Endodermal cell (in vitro differentiated cells): ENCODE results near the gene SYNRG. TPM values are rescaled to one million over a fixed set of nuclear protein-coding genes. Genes with fewer than 3 reads are reported as not detected.

Source experiments
- DNase-seq: peaks from one replicate; pipeline ENCODE4 v3.0.0-alpha.2; 2017
- H3K27ac ChIP-seq: 2 replicates; pipeline ENCODE4 v1.5.1; 2013; ENCODE audit warnings: mild to moderate bottlenecking, low read depth, low read length, moderate library complexity
- H3K27me3 ChIP-seq: 2 replicates; pipeline ENCODE4 v1.6.1; 2013; ENCODE audit warnings: mild to moderate bottlenecking, low read length, moderate library complexity; ENCODE audit not compliant: insufficient read depth, control insufficient read depth, poor library complexity, severe bottlenecking
- H3K36me3 ChIP-seq: 2 replicates; pipeline ENCODE4 v1.7.0; 2013; ENCODE audit warnings: mild to moderate bottlenecking, low read length, moderate library complexity; ENCODE audit not compliant: control insufficient read depth, insufficient read depth
- H3K4me1 ChIP-seq: one replicate; pipeline ENCODE4 v1.7.0; 2013; ENCODE audit warnings: low read length; ENCODE audit not compliant: control insufficient read depth, insufficient read depth
- H3K4me3 ChIP-seq: 2 replicates; pipeline ENCODE4 v1.5.1; 2013; ENCODE audit warnings: mild to moderate bottlenecking, low read length, moderate library complexity
- H3K9ac ChIP-seq: 2 replicates; pipeline ENCODE4 v1.6.1; 2013; ENCODE audit warnings: mild to moderate bottlenecking, low read length, moderate library complexity; ENCODE audit not compliant: poor library complexity, severe bottlenecking; ENCODE audit errors: extremely low read depth
- H3K9me3 ChIP-seq: 2 replicates; pipeline ENCODE4 v1.6.1; 2013; ENCODE audit warnings: mild to moderate bottlenecking, low read length, moderate library complexity; ENCODE audit not compliant: control insufficient read depth
- H3K27ac Mint-ChIP-seq: 2 replicates; pipeline ENCODE4 v1.8.0; 2020; ENCODE audit warnings: mixed read lengths
- H3K27me3 Mint-ChIP-seq: 2 replicates; pipeline ENCODE4 v1.8.0; 2021; ENCODE audit warnings: mild to moderate bottlenecking, mixed read lengths; ENCODE audit not compliant: insufficient read depth
- H3K36me3 Mint-ChIP-seq: 2 replicates; pipeline ENCODE4 v1.8.0; 2020; ENCODE audit warnings: low read depth, mixed read lengths
- H3K4me1 Mint-ChIP-seq: 2 replicates; pipeline ENCODE4 v1.8.0; 2020; ENCODE audit warnings: mixed read lengths
- H3K4me3 Mint-ChIP-seq: 2 replicates; pipeline ENCODE4 v1.8.0; 2020; ENCODE audit warnings: mild to moderate bottlenecking, moderate library complexity, mixed read lengths
- H3K9me3 Mint-ChIP-seq: 2 replicates; pipeline ENCODE4 v1.8.0; 2020; ENCODE audit warnings: mild to moderate bottlenecking, mixed read lengths
- WGBS, 2 experiments: methylation state at CpG; one replicate each; pipeline versions ENCODE4 v1.1.5 to v1.1.7; 2013; ENCODE audit warnings: missing lambda C conversion rate in 2 of 2, mixed read lengths in 1 of 2; ENCODE audit not compliant: insufficient coverage in 1 of 2, insufficient read length in 1 of 2; 5-methylcytosine and 5-hydroxymethylcytosine counted together
- total RNA-seq, 2 donors: library from RNA; stranded (reverse); fragmentation: NEBNext Ultra II Directional in 1 of 2; extraction: Animal tissue kit (Norgen Biotek cat#: 25700) in 1 of 2; gene quantifications; 2 replicates in 1 of 2; 3 replicates in 1 of 2; pipeline ENCODE4 v1.2.1, GENCODE V29; 2021
- TF ChIP-seq, protein P1 (sequence below): fragments of 200-600 bp; sonication (generic); conservative IDR thresholded peaks from 2 replicates; pipeline ENCODE4 v1.5.0; 2021; ENCODE audit warnings: antibody characterized with exemption, mild to moderate bottlenecking

Gene SYNRG
- total RNA-seq, 2 donors from 2014 or later: 47.2 to 52.4 TPM

DNA sequence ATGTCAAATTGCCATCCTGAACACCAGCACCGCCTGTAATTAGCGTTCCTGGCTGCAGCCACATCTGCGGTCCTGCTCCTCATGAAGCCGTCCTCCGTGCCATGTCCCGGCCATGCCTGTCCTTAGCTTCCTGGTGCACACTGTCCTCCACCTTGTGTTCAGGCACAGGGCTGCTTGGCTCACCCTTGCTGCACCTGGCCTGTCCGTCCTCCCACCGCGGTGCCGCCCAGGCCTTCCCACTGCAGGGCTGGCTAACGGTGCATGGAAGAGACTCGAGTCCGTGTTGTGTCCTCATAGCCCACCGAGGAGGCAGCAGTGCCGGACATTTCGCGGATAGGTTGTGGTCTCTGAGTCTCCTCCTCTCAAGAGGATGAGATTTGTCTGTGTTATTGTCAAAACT, 99.2 kb downstream of the SYNRG start:
- Mint-ChIP-seq H3K9me3 (no peaks in the 10 kb centered on the region), H3K27ac (no peak overlapping the region), H3K4me1 (peaks cover 16% of the 10 kb centered on the region), H3K27me3 (no peaks in the 10 kb centered on the region), H3K36me3 (peaks cover 31% of the 10 kb centered on the region), H3K4me3 (no peak overlapping the region)
- Histone ChIP-seq H3K27ac (no peak overlapping the region), H3K36me3 (peaks cover 37% of the 10 kb centered on the region), H3K4me1 (peaks cover 9% of the 10 kb centered on the region), H3K27me3 (no peaks in the 10 kb centered on the region), H3K9me3 (no peaks in the 10 kb centered on the region), H3K9ac (no peak overlapping the region), H3K4me3 (no peak overlapping the region)
- TF ChIP-seq, protein P1, sequence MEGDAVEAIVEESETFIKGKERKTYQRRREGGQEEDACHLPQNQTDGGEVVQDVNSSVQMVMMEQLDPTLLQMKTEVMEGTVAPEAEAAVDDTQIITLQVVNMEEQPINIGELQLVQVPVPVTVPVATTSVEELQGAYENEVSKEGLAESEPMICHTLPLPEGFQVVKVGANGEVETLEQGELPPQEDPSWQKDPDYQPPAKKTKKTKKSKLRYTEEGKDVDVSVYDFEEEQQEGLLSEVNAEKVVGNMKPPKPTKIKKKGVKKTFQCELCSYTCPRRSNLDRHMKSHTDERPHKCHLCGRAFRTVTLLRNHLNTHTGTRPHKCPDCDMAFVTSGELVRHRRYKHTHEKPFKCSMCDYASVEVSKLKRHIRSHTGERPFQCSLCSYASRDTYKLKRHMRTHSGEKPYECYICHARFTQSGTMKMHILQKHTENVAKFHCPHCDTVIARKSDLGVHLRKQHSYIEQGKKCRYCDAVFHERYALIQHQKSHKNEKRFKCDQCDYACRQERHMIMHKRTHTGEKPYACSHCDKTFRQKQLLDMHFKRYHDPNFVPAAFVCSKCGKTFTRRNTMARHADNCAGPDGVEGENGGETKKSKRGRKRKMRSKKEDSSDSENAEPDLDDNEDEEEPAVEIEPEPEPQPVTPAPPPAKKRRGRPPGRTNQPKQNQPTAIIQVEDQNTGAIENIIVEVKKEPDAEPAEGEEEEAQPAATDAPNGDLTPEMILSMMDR: no peak
- DNase-seq: peak; percentile 61
- 96 to 98% methylated on average over 6 to 17 of the region's 17 CpGs for WGBS, 2 experiments

DNA sequence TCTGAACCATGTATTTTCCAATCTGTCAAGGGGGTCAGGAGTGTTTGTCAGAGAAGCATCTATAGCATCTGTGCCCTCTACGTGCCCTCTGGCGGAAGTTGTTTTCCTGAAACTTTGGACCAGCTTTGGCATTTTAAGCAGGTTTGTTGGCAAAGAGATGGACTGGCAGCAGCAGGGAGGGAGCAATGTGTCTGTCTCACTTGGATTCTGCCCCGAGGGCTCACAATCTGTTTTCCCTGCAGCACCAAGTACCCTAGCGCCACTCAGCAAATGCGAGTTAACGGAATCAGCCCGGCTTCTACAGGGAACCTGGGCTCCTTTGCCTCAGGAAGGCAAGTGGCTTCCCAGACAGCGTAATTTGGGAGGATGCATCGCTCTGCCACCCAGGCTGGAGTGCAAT, 102.1 kb downstream of the SYNRG start:
- WGBS, 2 experiments: 91 to 99% methylated on average over 9 of the region's 9 CpGs
- peaks cover 6% of the 10 kb centered on the region for H3K4me1 Mint-ChIP-seq
- H3K4me3 Mint-ChIP-seq: no peak overlapping the region
- H3K27ac Mint-ChIP-seq: no peak overlapping the region
- H3K9me3 ChIP-seq: no peaks in the 10 kb centered on the region
- H3K9me3 Mint-ChIP-seq: no peaks in the 10 kb centered on the region
- DNase-seq: peak; percentile 52
- H3K27ac ChIP-seq: no peak overlapping the region
- H3K27me3 ChIP-seq: no peaks in the 10 kb centered on the region
- H3K4me3 ChIP-seq: no peak overlapping the region
- H3K4me1 ChIP-seq: no peaks in the 10 kb centered on the region
- H3K9ac ChIP-seq: no peak overlapping the region
- peaks cover 13% of the 10 kb centered on the region for H3K36me3 Mint-ChIP-seq
- peaks cover 15% of the 10 kb centered on the region for H3K36me3 ChIP-seq
- TF ChIP-seq, protein P1: no peak
- no peaks in the 10 kb centered on the region for H3K27me3 Mint-ChIP-seq

DNA sequence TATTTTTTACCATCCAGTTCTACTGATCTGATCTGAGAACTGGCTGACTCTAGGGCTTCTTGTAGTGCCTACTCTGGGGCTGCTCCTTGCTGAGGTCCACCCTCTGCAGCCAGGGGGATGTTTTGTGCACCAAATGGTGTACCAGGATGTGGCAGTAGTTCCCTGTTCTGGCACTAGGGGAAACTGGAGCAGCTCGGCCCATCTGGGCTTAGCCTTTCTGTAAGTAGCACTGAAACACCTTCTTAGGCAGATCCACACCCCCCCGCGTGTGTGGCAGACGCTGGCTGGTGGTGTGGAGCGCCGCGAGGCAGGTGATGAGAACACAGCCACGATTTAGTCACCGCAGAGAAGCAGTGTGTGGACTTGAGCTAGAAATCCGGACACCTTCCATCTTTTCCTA, 102.5 kb downstream of the SYNRG start:
- Histone ChIP-seq H3K4me3 (no peak overlapping the region), H3K4me1 (peaks cover 4% of the 10 kb centered on the region), H3K9ac (no peak overlapping the region), H3K27me3 (no peaks in the 10 kb centered on the region), H3K27ac (no peak overlapping the region), H3K9me3 (no peaks in the 10 kb centered on the region), H3K36me3 (peaks cover 12% of the 10 kb centered on the region)
- Mint-ChIP-seq H3K36me3 (peaks cover 10% of the 10 kb centered on the region), H3K4me3 (no peak overlapping the region), H3K9me3 (no peaks in the 10 kb centered on the region), H3K27me3 (no peaks in the 10 kb centered on the region), H3K27ac (no peak overlapping the region), H3K4me1 (peaks cover 11% of the 10 kb centered on the region)
- TF ChIP-seq, protein P1: peak; percentile 83
- 69 to 74% methylated on average over 9 to 10 of the region's 10 CpGs for WGBS, 2 experiments
- peak; percentile 94 for DNase-seq
